Ureter (tissue), 1 donor: Measurements from ENCODE around the gene TMEM72. TPM values are rescaled to one million over a fixed set of nuclear protein-coding genes. Genes with fewer than 3 reads are reported as not detected.

Experiments
- DNase-seq: peaks from one replicate; pipeline ENCODE4 v3.0.0-alpha.2; 2020; ENCODE audit warnings: low spot score
- total RNA-seq: library from RNA; stranded (reverse); gene quantifications from one replicate; pipeline ENCODE4 v1.2.4, GENCODE V29; 2023
- donor health status: DM: yes; HTN: yes; CAD: no.

The TMEM72 gene
- total RNA-seq, 1 donor from 2014 or later, result not detected

DNA sequence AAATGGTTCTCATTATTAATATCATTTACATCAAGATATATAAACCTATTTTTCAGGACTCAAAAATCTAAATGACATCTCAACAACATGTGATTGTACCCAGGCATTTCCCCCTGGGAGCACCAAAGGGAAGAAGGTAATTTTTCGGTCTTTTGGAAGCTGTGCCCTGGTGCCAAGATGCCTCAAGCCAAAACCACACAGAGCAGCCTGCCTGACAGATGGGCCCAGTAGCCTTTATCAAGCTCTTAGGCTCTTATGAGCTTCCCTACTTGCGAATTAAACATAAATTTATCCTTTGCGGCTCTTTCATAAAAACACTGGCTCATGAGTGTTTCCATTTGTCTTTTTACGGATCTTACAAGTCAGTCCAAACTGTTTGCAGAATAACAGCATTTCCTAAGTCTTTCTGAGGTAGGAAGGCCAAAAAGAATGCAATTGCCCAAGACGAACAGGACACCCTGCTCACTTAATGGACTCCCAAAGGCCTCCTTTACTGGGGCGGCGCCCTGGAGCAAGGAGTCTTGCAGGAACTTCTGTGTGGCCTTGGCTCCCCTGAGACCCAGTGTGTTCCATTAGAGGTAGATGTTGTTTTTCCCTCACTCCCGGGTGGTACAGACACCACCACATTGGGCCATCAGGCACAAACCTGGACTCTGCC is 44.4 kb downstream of the TMEM72 start:
- DNase-seq, result peak; percentile 37

DNA sequence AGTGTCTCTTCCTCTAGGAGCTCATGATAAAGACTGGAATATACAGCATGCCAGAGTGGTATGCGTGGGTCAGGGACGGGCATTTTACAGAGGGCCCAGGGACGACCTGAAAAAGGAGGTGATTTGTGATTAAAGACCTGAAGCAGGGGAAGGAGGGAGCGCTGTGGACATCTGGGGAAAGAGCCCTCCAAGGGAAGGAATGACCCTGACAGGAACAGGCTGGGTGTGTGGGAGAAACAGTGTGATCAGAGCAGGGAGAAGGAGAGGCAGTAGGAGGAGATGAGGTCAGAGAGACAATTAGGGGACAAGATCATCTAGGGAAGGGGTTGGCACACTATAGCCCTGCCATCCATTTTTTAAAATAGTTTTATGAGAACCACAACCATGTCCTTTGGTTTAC is 45.1 kb downstream of the TMEM72 start:
- no peak for DNase-seq

- no peak for DNase-seq
Observed at GRCh38 chr10:44956717-44957706, 45.9 kb downstream of the TMEM72 start.

GRCh38 chr10:44958196-44958897 is 47.2 kb downstream of the TMEM72 start:
- no peak for DNase-seq

DNA sequence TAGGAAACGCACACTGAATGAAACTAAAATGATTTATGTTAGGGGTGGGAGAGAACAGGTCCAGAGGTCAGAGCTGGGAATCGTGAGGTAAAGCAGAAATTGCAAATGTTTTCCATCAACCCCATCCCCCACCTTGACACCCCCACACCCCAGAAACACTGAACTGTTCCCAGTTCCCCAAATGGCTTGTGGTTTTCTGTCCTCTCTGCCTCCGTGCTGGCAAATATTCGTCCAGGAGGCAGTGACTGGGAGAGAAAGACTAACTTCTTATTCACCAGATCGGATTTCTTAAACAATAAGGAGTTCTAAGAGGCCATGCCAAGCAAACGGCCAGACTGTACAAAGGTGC is 47.7 kb downstream of the TMEM72 start:
- no peak for DNase-seq

- DNase-seq, result peak; percentile 94
Observed at GRCh38 chr10:44959247-44960087, 48.3 kb downstream of the TMEM72 start, which contains the start of gene RASSF4. Gene RASSF4 (plus strand): TSS chr10:44959802. CDS start chr10:44970203, 10,401 bp downstream.

DNA sequence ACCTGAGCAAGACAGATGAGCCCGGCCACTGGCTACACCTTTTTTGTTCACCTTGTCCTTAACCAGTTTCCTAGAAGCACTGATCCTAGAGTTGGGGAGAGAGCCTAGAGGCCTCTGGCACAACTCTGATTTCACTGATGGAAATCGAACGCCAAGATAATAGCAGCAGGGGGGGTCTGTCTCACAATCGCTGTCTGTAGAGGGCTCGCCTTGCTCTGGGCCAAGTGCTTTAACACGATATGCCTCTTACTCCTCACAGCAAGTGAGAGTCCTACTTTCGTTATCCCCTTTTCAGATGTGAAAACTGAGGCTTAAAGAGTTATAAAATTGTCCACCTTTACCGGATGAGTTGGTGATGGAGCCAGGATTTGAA is 48.9 kb downstream of the TMEM72 start:
- DNase-seq, result no peak

DNA sequence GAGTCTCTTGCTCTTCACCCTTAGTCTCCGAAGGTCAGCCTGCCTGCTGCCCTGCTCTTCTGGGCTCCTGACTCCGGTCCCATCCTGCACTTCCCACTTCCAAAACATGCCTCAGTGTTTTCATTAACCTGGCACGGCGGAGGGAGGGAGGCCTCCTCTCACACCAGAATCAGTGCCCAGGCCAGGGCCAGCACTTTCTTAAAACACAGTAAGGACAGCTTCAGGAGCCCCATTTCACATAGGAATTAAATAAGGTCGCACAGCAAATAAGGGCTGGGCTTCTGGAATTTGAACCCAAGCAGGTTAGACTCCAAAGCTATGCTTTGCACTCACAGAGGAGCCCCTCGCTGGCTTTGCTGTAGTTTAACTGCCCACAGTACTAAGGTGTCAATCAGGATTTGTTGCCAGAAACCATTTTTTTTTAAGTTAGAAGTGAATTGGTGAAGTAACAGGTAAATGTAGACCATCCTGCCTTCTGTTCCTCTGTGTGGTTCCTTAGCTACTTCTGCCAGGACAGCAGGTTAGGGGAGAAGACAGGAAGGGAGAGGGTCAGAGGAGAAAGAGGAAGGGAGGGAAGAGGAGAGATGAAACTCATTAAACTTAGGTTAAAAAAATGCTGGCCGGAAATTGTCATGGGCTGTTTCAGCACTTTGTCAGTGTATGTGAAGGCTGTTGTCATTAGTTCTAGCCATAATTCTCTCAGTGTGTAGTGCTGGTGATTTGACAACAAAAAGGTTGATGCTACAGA is 49.5 kb downstream of the TMEM72 start:
- DNase-seq, result no peak

- no peak for DNase-seq
Observed at GRCh38 chr10:44961230-44961571, 50.1 kb downstream of the TMEM72 start.

DNA sequence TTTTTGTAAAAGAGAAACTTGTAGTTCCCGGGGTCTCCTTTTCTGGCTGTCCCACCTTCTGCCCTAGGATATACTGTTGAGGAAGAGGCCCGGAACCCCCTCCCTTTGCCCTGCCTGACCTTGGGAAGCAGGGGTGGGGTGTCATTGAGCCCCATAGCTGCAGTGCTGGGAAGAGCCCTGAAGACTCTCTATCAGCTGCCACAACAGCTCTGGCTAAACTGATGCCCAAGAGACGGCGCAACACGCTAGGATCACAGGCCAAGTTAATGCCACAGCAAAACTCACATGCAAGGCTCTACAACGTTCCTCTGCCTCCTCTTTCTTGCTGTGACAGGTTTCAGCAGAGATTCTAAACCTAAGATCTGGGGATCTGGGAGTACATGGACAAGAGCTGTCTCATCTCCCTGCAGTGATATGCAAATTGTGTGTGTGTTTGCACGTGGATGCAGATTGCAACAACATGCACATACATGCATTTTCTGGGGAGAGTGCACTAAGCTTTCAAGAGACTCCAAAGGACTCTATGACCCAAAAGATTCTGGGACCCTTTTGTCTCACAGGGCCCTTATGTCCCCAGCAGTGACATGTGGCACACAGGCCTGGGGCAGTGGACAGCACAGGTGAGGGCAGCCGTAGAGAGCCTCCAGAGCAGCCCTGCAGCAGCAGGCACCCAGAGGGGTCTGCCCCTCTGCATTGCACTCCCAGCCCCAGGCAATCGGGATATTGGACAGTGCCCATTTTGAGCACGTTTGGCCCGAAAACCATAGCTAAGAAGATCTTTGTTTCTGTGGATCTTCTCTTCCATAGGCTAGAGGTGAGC is 51.0 kb downstream of the TMEM72 start:
- DNase-seq, result peak; percentile 29

GRCh38 chr10:44962870-44963738 is 52.0 kb downstream of the TMEM72 start:
- DNase-seq, result peak; percentile 39

DNA sequence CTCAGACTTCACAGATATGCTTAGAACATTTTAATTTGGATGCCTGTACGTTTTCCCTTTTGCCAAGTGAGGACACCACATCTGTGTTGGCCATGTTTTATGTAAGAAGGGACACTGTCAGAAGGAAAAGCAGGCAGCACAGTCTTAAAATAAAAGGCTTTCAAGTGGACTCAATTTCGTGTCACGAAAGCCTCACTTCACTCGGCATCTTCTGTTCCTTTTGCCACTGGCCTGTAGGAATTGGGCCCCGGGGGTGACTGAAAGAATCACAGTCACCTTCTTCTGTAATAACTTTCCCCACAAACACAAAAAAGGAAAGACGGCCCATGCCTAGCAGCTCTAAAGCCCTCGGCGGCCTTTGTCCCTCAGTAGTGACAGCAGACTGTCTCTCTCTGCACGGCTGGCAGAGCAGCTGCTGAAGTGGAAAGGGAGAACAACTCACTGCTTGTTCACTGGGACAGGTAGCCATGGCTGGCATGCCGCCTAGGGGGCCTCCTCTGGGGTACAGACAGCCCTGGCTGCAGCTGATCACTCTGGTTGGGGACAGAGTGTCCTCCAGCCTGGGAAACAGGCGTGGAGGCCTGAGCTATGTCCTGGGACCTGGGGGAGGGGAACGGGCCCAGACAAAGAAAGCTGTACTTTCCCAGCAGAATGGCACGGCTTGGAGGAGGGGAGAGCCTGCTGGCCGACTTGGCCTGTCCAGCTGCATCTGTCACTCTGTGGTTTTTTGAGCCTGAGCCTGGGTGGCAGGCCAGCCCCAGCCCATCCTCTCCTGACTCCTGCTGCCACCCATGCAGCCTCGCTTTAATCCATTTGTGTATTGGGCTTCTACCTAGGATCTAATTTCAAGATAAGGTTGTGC is 52.9 kb downstream of the TMEM72 start:
- peak; percentile 54 for DNase-seq

DNA sequence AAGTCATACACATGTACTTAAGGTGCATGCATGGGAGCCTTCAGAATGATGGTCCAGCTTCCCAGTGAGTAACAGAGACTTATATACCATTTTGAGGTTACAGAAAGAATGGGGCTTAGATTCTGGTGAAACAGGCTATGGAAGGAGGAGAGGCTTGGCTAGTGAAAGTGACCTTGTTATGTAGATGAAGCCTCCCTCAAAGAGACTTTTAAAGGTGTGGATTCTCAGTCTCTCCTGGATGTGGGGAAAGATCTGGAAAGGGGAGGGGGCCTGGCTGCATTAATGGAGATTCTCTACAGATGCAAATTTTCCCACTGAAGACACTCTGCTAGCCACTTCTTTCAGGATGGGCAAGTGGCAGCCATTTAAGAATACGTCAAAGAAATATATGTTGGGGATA is 54.0 kb downstream of the TMEM72 start:
- no peak for DNase-seq

DNA sequence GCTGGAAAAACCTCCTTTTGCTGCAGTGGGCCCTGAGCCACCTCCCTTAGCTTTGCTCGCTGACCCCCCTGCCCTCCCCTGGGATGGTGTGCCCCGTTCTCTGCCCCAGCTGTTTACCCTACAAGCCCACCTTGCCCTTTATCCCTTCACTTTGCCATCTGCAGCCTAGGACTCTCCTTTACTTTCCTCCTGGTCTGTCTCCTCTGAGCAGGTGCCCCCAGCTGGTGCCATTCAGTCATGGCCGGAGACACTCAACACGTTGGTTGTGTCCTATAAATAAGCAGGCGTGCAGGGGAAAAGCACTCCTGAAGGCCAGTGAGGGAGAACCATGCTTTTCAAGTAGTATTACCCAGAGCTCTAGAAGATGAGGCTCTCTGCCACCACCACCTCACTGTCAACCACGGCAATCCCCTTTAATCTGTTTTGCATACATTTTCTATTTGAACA is 54.5 kb downstream of the TMEM72 start:
- DNase-seq, result peak; percentile 35

DNA sequence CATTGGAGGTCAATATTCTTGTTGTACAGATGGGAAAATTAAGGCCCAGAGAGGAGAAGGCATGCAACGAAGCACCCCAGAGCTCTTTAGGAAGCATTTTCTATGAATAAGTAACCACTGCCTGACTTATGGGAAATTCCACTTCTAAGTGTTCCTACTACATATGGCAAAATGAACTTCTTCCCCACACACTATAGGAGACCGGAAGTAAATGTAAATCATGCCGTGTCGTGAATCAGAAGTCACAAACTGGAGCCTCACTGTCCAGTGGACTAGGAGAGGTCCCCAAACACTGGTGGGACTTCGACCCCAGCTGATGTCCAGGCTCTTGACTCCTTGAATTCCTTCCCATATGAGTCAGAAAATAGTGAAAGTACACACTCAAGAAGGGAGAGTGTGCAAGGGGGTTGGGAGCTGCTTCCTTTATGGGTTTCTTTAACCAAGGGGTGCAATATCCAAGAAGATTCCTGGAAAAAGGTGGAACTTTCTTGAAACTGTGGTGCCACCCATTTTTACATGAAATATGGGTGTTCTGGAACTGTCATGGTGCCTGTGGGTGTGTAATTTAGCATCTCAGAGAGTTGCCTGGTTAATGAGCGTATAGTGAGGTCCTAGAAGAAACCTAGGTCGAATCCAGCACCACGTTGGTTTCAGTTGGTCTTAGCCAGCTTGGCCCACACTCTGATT is 55.1 kb downstream of the TMEM72 start:
- DNase-seq, result peak; percentile 25

DNA sequence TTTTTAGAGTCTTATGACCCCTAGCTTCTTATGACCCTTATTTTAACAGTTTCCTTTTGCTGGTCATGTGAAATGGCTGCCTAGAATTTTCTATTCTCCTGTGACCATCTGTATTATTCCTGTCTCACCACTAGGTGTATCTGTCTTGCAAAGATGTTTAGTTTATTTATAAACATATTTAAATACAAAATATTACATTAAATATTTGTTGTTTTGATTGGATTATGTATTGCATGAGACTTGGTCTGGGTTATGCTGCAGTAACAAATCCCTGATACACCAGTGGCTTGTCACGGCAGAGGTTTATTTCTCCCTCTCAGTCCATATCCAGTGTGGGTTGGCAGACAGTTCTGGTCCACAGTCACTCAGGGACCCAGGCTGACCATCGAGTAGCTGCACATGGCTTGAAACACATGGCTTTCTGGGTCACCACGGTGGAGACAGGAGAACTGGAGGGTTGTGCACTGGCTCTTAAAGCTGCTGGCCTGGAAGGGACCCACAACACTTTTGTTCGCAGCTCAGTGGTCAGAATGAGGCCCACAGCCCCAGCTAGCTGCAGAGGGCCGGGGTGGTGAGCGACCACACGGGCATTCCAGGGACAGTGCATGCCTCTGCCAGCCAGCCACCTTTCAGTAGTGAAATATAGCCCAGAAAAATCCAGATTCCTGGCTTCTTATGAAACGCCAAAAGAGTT is 55.8 kb downstream of the TMEM72 start:
- peak; percentile 38 for DNase-seq

GRCh38 chr10:44967616-44968015 is 56.5 kb downstream of the TMEM72 start:
- peak; percentile 42 for DNase-seq
